Posterior vena cava (tissue), 2 donors: ENCODE data around the gene HID1. TPM values are rescaled to one million over a fixed set of nuclear protein-coding genes. Genes with fewer than 3 reads are reported as not detected.
"Not testable (repeated sequence)": the region's sequence is repeated elsewhere in the genome, so short reads cannot be mapped to it uniquely, and the experiment has no call there.

ENCODE experiments used
- DNase-seq: peaks from one replicate; pipeline ENCODE4 v3.0.0-alpha.2; 2020; ENCODE audit warnings: low spot score
- intact Hi-C, 2 donors: fragments of 100-400 bp; cut with DNase I; formaldehyde crosslinking; loops; one replicate each; pipeline versions ENCODE4 v1.14.1 to v1.14.2; 2022 to 2023
- total RNA-seq, 2 donors: library from RNA; stranded (reverse); fragmentation: NEBNext Ultra II Directional; extraction: Animal tissue kit (Norgen Biotek cat#: 25700); gene quantifications; one replicate each; pipeline ENCODE4 v1.2.1, GENCODE V29; 2021
- donor health status: DM: yes; HTN: yes; CAD: no.
- donor health status: DM: yes; HTN: yes; CAD: no.

Gene HID1
- total RNA-seq, 2 donors from 2014 or later, result 11.7 to 13.0 TPM

DNA sequence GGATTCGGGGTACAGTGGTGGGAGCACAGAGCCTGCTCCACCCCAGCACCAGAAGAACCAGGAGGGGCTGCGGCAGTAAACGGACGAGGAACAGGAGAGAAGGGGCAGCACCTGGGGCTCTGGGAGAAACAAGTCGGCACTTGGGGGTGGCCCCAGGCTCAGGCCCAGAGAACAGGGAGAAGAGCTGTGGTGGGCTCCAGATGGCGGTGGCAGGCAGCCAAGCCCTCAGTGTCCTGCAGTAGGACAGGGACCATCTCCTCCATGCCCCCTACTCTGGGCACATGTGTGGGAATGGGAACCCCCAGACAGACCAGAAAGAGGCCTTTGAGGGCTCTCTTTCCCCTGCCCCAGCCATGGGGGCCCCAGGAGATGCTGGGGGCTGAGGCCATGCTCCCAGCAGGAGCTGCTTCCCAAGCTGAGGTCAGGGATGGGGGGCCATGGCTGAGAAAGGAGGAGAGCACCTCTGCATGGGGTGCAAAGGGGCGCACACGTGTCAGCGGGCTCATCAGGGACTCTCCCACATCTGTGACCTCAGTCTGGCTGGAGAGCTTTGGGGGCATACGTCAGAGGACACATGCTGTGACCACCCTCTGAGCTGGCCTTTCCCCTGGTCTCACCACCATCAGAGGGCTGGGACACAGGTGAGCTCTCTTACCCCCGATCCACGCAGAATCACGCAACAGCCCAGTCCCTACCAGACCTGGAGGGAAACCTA is 56.3 kb downstream of the HID1 start:
- no peak for DNase-seq
- intact Hi-C loops, result no loop called here

DNA sequence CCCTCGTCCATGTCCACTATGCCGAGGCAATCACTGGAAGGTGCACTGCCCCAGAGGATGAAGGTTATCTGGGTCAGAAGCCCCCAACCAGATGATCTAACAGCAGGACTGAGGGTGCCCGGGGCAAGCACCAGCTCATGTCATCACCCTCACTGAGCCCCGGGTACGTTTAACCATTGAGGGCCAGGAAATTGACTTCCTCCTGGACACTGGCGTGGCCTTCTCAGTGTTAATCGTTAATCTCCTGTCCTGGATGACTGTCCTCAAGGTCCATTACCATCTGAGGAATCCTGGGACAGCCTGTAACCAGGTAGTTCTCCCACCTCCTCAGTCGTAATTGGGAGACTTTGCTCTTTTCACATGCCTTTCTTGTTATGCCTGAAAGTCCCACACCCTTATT is 61.1 kb downstream of the HID1 start:
- DNase-seq, intact Hi-C loops: not testable (repeated sequence)

DNA sequence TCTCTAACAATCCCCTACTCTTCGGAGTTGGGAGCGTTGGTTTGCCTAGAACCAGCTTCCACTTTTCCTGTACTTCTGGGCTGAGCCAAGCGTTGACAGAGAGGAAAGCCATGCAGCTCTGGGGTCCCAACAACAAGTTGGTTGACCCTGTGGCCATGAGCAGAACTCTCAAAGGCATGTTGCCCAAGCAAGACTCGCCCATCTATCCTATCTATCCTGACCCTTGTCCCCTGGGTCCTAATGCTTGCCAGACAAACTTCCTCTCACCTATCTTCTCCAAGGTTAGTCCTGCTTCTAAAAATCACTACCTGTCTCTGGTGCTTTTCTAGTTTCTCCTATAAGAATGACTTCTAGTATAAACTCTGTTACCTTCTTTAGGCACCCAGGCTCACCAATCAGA is 63.5 kb downstream of the HID1 start:
- intact Hi-C loops, DNase-seq: not testable (repeated sequence)

DNA sequence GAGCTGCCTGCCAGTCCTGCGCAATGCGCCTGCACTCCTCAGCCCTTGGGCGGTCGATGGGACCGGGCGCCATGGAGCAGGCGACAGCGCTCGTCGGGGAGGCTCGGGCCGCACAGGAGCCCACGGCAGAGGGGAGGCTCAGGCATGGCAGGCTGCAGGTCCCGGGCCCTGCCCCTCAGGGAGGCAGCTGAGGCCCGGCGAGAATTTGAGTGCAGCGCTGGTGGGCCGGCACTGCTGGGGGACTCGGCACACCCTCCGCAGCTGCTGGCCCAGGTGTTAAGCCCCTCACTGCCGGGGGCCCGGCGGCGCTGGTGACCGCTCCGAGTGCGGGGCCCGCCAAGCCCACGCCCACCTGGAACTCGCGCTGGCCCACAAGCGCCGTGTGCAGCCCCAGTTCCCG is 65.5 kb downstream of the HID1 start:
- DNase-seq, result no peak
- intact Hi-C loops, result no loop called here

GRCh38 chr17:74906214-74906793 is 66.3 kb downstream of the HID1 start:
- intact Hi-C loops, DNase-seq: not testable (repeated sequence)

- DNase-seq, result no peak
- intact Hi-C loops, result no loop called here
Measured at GRCh38 chr17:74904687-74905409, 67.7 kb downstream of the HID1 start.

DNA sequence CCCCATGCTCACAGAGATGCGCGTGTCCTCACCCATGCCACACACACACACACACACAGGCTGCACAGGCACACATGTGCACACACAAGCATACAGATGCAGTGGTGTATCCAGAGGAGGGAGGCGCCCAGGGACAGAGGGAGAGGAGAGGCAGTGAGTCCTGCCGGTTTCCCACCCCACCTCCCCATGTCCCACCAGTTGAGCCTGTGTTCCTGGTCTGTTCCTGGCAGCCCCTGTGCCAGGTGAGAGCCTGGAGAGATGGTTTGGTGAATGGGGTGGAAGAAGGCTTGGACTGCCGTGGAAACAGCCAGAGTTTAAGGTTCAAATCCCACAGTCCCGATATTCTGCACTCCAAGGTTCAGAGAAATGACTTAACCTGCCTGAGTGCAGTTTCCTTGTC is 68.9 kb downstream of the HID1 start:
- intact Hi-C loops, result no loop called here

DNA sequence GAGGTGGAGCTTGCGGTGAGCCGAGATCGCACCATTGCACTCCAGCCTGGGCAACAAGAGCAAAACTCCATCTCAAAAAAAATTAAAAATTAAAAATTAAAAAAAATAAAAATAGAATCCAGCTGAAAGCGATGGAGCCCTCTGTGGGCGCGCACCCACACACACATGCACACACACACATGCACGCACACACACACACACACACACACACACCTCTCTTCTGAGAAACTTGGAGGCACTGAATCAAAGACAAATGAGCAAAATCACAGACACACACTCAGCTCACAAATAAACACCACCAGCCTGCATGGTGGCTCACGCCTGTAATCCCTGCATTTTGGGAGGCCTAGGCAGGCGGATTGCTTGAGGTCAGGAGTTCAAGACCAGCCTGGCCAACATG is 69.5 kb downstream of the HID1 start:
- no peak for DNase-seq
- intact Hi-C loops, result no loop called here

More for the DNA sequence above, 68.9 kb downstream of the HID1 start:
- DNase-seq, result no peak

DNA sequence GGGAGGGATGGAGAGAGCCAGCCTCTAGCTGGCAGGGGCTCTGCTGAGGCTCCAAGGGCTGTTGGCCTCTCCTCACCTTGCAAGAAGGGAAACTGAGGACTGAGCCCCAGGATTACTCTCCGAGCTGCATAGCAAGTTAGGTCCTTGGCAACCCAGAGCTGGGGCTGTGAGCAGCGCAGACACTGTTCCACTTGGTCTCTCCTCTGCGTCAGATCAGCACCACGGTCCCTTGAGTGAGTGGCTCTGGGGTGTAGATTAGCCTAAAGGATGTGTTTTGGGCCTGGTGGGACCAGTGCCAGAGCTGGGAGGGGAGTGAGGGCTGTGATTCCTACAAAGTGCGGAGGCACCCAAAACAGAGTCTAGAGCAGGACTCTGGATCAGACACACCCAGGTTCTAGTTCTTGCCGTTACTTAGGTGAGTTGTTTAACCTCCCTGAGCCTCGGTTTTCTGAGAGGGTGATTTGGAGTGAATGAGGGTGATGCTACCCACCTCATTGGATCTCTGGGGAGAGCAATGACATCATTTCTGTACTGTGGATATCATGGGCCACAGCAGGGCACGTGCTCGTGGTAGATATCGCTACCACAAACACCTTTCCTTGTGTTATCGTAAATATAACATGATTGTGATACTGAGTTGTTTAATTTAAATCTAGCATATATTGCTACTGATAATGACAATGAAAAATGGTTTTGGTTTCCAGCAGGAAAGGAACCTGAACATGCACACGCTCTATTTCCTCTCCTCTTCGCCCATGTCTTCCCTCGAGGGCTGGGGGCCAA is 71.0 kb downstream of the HID1 start:
- intact Hi-C loops, result no loop called here
- DNase-seq, result no peak

Other genes starting within 250 kb of the HID1 start
- 1 to 10 TPM; 1.1 to 1.6 TPM for gene RAB37, start 235.5 kb downstream of the HID1 start, total RNA-seq
- 10 to 100 TPM in 1 of 2 donors, 1 to 10 TPM in 1; 7.0 to 11.5 TPM for gene NHERF1, start 224.1 kb downstream of the HID1 start, total RNA-seq
- gene NAT9, start 196.4 kb downstream of the HID1 start, total RNA-seq, result 10 to 100 TPM; 26.8 to 31.7 TPM
- under 1 TPM; 0.38 to 0.65 TPM for gene GRIN2C, start 112.9 kb downstream of the HID1 start, total RNA-seq
- gene FDXR, start 99.8 kb downstream of the HID1 start, total RNA-seq, result 1 to 10 TPM; 3.3 to 6.2 TPM
- gene FADS6, start 79.1 kb downstream of the HID1 start, total RNA-seq, result not detected
- gene USH1G, start 49.5 kb downstream of the HID1 start, total RNA-seq, result not detected
- gene OTOP2, start 48.5 kb downstream of the HID1 start, total RNA-seq, result not detected
- gene OTOP3, start 36.9 kb downstream of the HID1 start, total RNA-seq, result not detected
- gene CDR2L, start 14.9 kb upstream of the HID1 start, total RNA-seq, result 10 to 100 TPM; 17.4 to 26.0 TPM
- gene MRPL58, start 39.9 kb upstream of the HID1 start, total RNA-seq, result 10 to 100 TPM; 23.3 to 23.5 TPM
- gene ATP5PD, start 74.2 kb upstream of the HID1 start, total RNA-seq, result 100 to 1,000 TPM; 205 to 235 TPM
- 10 to 100 TPM; 23.0 to 25.0 TPM for gene KCTD2, start 74.5 kb upstream of the HID1 start, total RNA-seq
- gene SLC16A5, start 115.2 kb upstream of the HID1 start, total RNA-seq, result 1 to 10 TPM; 6.1 to 8.1 TPM
- 1 to 10 TPM; 5.8 to 6.4 TPM for gene ARMC7, start 137.2 kb upstream of the HID1 start, total RNA-seq
- 10 to 100 TPM; 26.2 to 33.0 TPM for gene NT5C, start 159.0 kb upstream of the HID1 start, total RNA-seq
- 10 to 100 TPM; 20.1 to 22.3 TPM for gene JPT1, start 181.8 kb upstream of the HID1 start, total RNA-seq
- gene SUMO2, start 210.2 kb upstream of the HID1 start, total RNA-seq, result 100 to 1,000 TPM; 221 to 238 TPM
- 10 to 100 TPM; 49.6 to 50.9 TPM for gene NUP85, start 232.9 kb upstream of the HID1 start, total RNA-seq